ENCODE results near the gene SOCS6.
"Not testable (repeated sequence)": the region's sequence is repeated elsewhere in the genome, so short reads cannot be mapped to it uniquely, and the experiment has no call there.

The SOCS6 gene

GRCh38 chr18:70288851-70289328 lies at the start of gene SOCS6:
Gene SOCS6 (plus strand): TSS chr18:70289045. CDS start chr18:70324669, 35,624 bp downstream.
- peak; percentile 30 for DNase-seq (ENCODE audit: low spot score)

- no peak for DNase-seq (ENCODE audit: low spot score)
Observed at GRCh38 chr18:70243131-70243929, 45.5 kb upstream of the SOCS6 start.

GRCh38 chr18:70246061-70246466 lies 42.8 kb upstream of the SOCS6 start:
- DNase-seq (ENCODE audit: low spot score) = no peak

- DNase-seq (ENCODE audit: low spot score) = no peak
Observed at GRCh38 chr18:70249118-70249517, 39.7 kb upstream of the SOCS6 start.

GRCh38 chr18:70249861-70250260 lies 39.0 kb upstream of the SOCS6 start:
- not testable (repeated sequence) for DNase-seq (ENCODE audit: low spot score)

GRCh38 chr18:70250781-70251180 lies 38.1 kb upstream of the SOCS6 start:
- no peak for DNase-seq (ENCODE audit: low spot score)

GRCh38 chr18:70256184-70256583 lies 32.7 kb upstream of the SOCS6 start:
- no peak for DNase-seq (ENCODE audit: low spot score)

GRCh38 chr18:70256994-70257393 lies 31.9 kb upstream of the SOCS6 start:
- no peak for DNase-seq (ENCODE audit: low spot score)

- DNase-seq (ENCODE audit: low spot score) = no peak
Observed at GRCh38 chr18:70258243-70258642, 30.6 kb upstream of the SOCS6 start.

- DNase-seq (ENCODE audit: low spot score) = no peak
Observed at GRCh38 chr18:70260683-70261082, 28.2 kb upstream of the SOCS6 start.

GRCh38 chr18:70261141-70261788 lies 27.6 kb upstream of the SOCS6 start:
- DNase-seq (ENCODE audit: low spot score) = no peak

- no peak for DNase-seq (ENCODE audit: low spot score)
Observed at GRCh38 chr18:70263336-70263735, 25.5 kb upstream of the SOCS6 start.

GRCh38 chr18:70271742-70272141 lies 17.1 kb upstream of the SOCS6 start:
- no peak for DNase-seq (ENCODE audit: low spot score)

- DNase-seq (ENCODE audit: low spot score) = no peak
Observed at GRCh38 chr18:70273021-70273420, 15.8 kb upstream of the SOCS6 start.

- DNase-seq (ENCODE audit: low spot score) = no peak
Observed at GRCh38 chr18:70276416-70277191, 12.2 kb upstream of the SOCS6 start.

- DNase-seq (ENCODE audit: low spot score) = no peak
Observed at GRCh38 chr18:70279470-70279869, 9.4 kb upstream of the SOCS6 start.

GRCh38 chr18:70280007-70280925 lies 8.6 kb upstream of the SOCS6 start:
- DNase-seq (ENCODE audit: low spot score) = no peak

GRCh38 chr18:70284976-70285620 lies 3.7 kb upstream of the SOCS6 start:
- DNase-seq (ENCODE audit: low spot score) = no peak

GRCh38 chr18:70287731-70288130 lies 1.1 kb upstream of the SOCS6 start:
- DNase-seq (ENCODE audit: low spot score) = no peak

- DNase-seq (ENCODE audit: low spot score) = no peak
Observed at GRCh38 chr18:70288171-70288850, 534 bp upstream of the SOCS6 start.
